Measurements from ENCODE around the gene EFS.

GRCh38 chr14:23375527-23376251, 10.7 kb upstream of the EFS start:
- TF ChIP-seq CTCF (IDR thresholded peaks at IDR 0.05; ENCODE audit: poor library complexity) (no peak), EZH2 (IDR thresholded peaks at IDR 0.05; ENCODE audit: borderline replicate concordance) (no peak), EZH2phosphoT487 (IDR thresholded peaks at IDR 0.05; ENCODE audit: low read depth, severe bottlenecking, unreplicated experiment) (no peak)
